DMS114 treated with DMSO at 0.1 percent for 48 hours (cell line): ENCODE results near the gene MAMDC2.

ENCODE experiments used
- DNase-seq: peaks from one replicate; lab custom pipeline; 2025; ENCODE audit not compliant: unreplicated experiment; lab: John Stamatoyannopoulos, UW

Gene MAMDC2

DNA sequence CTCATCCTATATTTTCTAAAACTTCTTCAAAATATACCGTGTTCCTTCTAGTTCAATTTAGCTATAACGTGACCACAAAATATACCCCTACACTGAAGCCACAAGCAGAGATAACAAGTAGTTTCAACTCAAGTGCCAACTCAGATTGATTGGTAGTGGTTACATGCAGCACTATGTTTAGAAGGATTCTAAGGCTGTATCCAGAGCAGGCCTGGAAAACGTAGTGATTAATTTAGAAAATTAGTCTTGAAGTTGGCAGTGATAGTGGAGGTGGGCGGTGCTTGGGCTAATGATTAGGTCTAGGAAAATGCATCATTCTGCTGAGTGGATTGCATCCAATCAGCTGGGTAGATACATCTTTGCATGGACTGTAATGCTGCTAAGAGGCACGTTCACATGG is 61.5 kb downstream of the MAMDC2 start:
- DNase-seq, result no peak

- no peak for DNase-seq
Observed at GRCh38 chr9:70106571-70106970, 62.9 kb downstream of the MAMDC2 start.

- no peak for DNase-seq
Observed at GRCh38 chr9:70107558-70107957, 63.9 kb downstream of the MAMDC2 start.

- no peak for DNase-seq
Observed at GRCh38 chr9:70108181-70108580, 64.5 kb downstream of the MAMDC2 start.

GRCh38 chr9:70110194-70111041 is 66.8 kb downstream of the MAMDC2 start:
- no peak for DNase-seq

- DNase-seq, result peak; percentile 1
Observed at GRCh38 chr9:70111042-70111602, 67.5 kb downstream of the MAMDC2 start.

DNA sequence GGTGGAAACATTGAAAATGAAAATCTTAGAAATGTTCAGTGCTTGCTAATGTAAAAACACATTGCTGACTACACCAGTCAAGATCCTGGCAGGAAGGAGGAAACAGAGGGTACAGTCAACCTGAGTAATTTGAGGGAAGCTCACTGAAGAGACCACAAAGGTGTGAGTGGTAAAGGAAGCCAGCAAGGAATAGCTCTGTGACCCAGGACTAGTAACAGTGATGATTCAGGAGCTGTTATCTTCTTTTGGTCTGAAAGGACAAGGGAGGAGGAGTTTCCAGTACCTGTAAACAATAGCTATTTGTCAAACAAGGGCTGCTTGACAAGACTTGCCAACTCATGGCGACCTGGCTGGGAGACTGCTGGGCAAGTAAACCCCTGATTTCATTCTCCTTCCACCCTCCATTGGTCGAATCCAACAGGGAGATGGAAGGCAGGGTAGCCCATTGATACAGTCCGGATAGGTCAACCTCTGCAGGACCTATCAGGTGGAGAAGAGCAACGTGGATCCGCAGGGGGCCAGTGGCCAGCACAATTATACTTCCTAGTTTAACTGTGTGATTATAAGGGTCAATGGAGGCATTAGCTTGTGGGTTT is 68.1 kb downstream of the MAMDC2 start:
- DNase-seq, result no peak

GRCh38 chr9:70112981-70113380 is 69.3 kb downstream of the MAMDC2 start:
- no peak for DNase-seq

DNA sequence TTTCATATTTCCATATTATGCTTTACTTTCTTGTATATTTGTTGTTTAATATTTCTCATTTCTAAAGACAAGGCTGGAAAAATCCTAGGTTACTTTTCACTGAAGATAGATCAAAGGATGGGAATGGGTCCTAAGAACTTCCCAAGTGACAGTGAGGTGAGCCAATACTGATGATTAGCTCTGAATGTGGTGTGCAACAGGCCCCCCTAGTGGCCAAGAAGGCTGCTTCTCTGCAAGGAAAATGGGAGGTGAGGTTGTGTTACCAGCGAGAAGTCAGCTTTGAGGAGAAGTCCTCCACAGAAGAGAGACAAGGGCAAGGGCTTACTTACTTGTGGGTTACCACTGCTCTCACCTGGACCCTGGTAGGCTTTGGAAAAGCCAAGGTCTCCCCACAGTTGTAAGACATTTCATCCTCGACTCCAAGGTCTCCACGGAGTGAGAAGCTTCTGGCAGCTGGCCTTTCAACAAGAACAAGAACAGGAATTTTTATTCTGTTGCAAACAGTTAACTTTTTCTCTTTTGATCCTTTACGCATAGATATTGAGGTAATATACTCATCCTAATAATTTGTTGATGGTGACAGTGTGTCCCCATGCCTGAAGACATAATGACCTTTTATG is 69.9 kb downstream of the MAMDC2 start:
- DNase-seq, result peak; percentile 6

GRCh38 chr9:70114898-70115297 is 71.2 kb downstream of the MAMDC2 start:
- no peak for DNase-seq

DNA sequence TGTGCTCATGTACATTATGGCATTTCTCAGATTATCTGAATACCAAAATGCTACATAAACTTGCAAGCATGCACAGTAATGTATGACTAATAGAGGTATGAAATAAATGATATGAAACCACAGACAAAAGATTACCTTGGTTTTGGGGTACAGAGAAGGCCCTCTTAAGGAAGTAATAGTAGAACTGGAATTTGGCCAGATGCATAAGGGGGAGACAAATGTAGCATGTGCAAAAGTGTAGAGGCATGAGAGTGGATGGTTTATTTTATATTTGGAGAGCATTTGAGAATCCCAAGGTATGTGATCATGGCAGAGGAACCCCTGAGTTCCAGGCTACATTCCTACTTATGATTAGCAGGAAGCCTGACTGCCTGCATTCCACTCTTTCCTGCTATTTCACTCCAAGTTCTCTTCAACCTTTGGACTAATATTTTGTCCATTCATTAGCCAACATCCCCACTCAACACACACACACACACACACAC is 74.2 kb downstream of the MAMDC2 start:
- DNase-seq, result no peak

DNA sequence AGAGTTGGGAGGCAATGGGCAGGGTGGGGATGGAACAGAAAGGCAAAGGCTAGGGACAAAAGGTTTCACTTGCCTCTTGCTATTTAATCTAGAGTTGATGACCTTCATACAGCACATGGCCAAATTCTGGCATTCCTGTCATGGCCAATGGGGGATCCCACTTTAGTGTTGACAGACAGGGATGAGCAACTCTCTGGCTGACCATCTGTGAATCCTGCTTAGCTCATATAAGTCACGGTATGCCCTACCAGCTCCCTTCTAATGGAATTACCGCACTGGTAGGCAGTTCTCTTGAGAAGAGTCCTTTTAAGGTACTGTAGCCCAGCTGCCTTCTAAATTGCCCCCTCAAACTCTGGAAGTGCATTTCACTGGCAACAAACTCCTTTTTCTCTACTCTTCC is 76.1 kb downstream of the MAMDC2 start:
- DNase-seq, result no peak

DNA sequence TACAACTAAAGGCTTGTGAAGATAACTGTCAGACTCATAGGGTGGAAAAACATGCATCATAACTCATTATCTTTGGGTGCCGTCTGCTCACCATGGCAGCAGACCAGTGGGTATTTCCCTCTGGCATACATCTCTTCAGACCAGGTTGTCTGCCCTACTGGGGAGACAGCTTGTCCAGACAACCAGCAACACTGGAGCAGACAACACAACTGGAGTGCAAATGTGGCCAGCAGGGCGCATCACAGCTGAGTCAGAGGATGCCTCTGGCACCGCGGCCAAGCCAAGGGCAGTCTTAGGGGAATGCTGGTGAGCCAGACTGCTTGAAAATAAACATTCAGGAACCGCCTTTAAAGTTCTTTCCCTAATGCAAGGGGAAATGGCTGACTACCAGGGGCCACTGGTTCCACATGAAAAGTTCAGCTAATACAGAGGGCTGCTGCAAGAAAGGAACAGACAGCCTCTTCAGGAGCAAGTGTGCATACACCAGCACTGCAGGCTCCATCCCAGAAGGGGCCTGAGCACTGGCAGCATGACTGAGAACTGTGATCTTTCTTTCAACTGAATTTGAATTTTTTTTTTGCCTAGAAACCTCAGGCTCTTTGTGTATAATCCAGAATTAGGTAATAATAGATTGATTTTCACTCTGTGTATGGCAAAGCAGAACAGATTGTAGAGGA is 77.3 kb downstream of the MAMDC2 start:
- no peak for DNase-seq

- DNase-seq, result no peak
Observed at GRCh38 chr9:70121818-70122436, 78.3 kb downstream of the MAMDC2 start.

GRCh38 chr9:70123695-70124094 is 80.0 kb downstream of the MAMDC2 start:
- DNase-seq, result no peak

- no peak for DNase-seq
Observed at GRCh38 chr9:70125621-70126263, 82.1 kb downstream of the MAMDC2 start.

DNA sequence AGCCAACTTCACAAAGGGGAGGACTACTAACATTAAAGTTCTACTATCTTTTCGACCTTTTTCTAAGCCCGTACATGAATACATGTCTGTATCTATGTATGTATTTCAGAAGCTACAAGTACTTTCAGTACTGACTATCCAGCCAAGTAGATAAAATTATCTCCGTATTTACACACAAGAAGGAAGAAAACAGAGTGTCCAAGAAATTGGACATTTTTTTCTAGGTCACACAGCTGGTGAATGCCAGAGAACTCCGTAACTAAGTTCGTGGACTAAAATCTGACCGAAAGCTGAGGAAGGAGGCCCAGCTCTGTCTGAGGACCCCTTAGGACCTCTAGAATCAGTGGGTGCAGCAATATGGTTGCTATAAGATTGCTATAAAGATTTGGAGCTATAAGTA is 83.4 kb downstream of the MAMDC2 start:
- DNase-seq, result no peak

GRCh38 chr9:70127540-70128416 is 84.1 kb downstream of the MAMDC2 start:
- DNase-seq, result no peak

GRCh38 chr9:70130266-70130665 is 86.6 kb downstream of the MAMDC2 start:
- DNase-seq, result no peak
